ENCODE results near the gene SEMA3A.

DNA sequence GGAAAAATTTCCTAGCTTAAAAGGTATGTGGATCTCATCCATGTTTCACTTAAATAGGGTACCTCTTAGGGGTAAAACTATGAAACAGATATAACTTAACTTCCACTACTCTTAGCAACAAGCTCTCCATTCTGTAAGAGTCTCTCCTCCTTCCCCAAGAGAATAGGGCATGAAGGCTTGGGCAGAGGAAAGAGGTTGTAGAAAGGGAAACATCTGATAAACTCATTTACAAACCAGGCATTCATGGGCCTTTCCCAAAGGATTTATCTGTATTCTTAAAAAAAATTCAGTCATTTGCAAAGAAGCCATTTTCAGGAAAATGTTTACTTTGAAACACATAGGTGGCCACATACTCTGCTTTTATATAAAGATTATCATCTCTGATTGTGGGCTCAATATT, 82.7 kb downstream of the SEMA3A start:
- no peak for TF ChIP-seq EZH2phosphoT487 (IDR thresholded peaks at IDR 0.05; ENCODE audit: low read depth)
- TF ChIP-seq, protein P1, sequence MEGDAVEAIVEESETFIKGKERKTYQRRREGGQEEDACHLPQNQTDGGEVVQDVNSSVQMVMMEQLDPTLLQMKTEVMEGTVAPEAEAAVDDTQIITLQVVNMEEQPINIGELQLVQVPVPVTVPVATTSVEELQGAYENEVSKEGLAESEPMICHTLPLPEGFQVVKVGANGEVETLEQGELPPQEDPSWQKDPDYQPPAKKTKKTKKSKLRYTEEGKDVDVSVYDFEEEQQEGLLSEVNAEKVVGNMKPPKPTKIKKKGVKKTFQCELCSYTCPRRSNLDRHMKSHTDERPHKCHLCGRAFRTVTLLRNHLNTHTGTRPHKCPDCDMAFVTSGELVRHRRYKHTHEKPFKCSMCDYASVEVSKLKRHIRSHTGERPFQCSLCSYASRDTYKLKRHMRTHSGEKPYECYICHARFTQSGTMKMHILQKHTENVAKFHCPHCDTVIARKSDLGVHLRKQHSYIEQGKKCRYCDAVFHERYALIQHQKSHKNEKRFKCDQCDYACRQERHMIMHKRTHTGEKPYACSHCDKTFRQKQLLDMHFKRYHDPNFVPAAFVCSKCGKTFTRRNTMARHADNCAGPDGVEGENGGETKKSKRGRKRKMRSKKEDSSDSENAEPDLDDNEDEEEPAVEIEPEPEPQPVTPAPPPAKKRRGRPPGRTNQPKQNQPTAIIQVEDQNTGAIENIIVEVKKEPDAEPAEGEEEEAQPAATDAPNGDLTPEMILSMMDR (IDR thresholded peaks at IDR 0.05; ENCODE audit: low read depth, low read length): no peak

All from OCI-LY3 (cell line).